Right lobe of liver (tissue), 4 donors: ENCODE results near the gene CENPX.

Experiments used
- POLR2A ChIP-seq: fragments of 450-650 bp; IDR thresholded peaks from one replicate; pipeline ENCODE4 v1.6.1; 2017; ENCODE audit warnings: antibody characterized with exemption, mild to moderate bottlenecking
- TF ChIP-seq, protein P1 (sequence below), 4 donors: fragments of 200-600 bp in 3 of 4; fragments of 450-650 bp in 1 of 4; IDR thresholded peaks; one replicate each; pipeline versions ENCODE4 v1.5.1 to v1.8.0; 2016 to 2022; ENCODE audit warnings: antibody characterized with exemption in 4 of 4, mild to moderate bottlenecking in 2 of 4
- donor health status: DM: no; HTN: no; CAD: no.
- donor health status: DM: no; HTN: no; CAD: no.
- donor health status: DM: no; HTN: yes; CAD: no.

GRCh38 chr17:82021107-82021899 lies 1.4 kb downstream of the CENPX start:
- TF ChIP-seq, protein P1, sequence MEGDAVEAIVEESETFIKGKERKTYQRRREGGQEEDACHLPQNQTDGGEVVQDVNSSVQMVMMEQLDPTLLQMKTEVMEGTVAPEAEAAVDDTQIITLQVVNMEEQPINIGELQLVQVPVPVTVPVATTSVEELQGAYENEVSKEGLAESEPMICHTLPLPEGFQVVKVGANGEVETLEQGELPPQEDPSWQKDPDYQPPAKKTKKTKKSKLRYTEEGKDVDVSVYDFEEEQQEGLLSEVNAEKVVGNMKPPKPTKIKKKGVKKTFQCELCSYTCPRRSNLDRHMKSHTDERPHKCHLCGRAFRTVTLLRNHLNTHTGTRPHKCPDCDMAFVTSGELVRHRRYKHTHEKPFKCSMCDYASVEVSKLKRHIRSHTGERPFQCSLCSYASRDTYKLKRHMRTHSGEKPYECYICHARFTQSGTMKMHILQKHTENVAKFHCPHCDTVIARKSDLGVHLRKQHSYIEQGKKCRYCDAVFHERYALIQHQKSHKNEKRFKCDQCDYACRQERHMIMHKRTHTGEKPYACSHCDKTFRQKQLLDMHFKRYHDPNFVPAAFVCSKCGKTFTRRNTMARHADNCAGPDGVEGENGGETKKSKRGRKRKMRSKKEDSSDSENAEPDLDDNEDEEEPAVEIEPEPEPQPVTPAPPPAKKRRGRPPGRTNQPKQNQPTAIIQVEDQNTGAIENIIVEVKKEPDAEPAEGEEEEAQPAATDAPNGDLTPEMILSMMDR (IDR thresholded peaks at IDR 0.05): peak; percentile 77 to 85 (median 80)
- no peak for TF ChIP-seq POLR2A
